HG03097 (cell line): ENCODE results near the gene AKR1C4.
"Not testable (repeated sequence)": the region's sequence is repeated elsewhere in the genome, so short reads cannot be mapped to it uniquely, and the experiment has no call there.

Experiments used
- ATAC-seq: cut with Tn5 transposase; IDR thresholded peaks from one replicate; pipeline ENCODE4 v1.9.1; 2021; ENCODE audit not compliant: unreplicated experiment, low FRiP score

The AKR1C4 gene

DNA sequence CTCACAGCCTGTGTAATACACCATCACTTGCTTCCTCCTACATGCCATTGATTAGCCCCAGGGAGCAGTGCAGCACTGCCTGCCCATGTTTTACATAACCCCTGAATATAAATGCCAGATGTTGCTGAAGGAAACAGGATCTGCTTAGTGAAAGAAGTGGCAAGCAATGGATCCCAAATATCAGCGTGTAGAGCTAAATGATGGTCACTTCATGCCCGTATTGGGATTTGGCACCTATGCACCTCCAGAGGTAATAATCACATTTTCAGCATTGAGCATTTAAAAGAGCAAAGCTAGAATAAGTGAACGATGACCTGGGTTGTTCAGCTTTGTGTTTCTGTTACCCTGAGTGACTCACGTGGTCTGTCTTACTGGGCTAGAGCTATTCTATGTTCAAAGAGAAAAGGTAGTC lies at the start of gene AKR1C4:
AKR1C4 (plus strand) TSS at position 136 of the 412 bp plus-strand sequence; CDS start at position 167, 31 bp downstream.
- no peak for ATAC-seq

DNA sequence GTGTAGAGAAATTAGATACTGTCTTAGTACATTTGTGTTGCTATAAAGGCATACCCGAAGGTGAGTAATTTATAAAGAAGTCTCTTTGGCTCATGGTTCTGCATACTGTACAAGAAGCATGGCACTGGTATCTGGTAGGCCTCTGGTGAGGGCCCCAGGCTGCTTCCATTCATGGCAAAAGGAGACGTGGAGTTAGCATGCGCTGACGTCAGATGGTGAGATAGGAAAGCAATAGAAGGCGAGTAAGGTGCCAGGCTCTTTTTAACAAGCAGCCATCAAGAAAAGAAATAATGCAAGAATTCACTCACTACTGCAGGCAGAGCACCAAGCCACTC lies 49.8 kb upstream of the AKR1C4 start:
- ATAC-seq = no peak

DNA sequence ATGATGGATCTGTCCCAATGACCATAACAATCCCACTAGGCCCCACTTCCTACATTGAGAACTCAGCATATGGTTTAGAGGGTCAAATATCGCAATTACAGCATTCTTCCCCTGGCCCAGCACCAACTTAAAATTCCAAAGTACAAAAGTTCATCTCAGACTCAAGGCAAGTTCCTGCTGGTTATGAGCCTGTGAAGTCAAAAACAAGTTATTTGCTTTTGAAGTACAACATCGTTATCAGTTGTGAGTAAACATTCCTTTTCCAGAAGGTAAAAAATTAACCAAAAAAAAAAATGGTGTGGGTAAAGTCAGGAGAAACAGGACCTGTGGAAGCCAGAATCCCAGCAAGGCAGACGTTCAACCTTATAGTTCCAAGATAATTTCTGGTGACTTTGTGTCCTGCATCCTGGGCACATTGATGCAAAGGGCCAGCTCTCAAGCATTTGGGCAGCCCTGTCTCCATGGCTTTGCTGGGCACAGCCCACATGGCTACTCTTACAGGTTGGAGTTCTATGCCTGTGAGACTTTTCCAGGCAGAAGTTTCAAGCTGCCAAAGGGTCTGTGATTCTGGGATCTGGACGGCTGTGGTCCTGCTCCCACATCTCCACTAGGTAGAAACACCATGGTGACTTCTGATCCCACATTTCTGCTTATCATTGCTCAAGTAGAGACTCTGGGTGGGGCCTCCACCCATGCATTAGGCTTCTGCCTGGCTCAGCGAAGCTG lies 49.2 kb upstream of the AKR1C4 start:
- no peak for ATAC-seq

DNA sequence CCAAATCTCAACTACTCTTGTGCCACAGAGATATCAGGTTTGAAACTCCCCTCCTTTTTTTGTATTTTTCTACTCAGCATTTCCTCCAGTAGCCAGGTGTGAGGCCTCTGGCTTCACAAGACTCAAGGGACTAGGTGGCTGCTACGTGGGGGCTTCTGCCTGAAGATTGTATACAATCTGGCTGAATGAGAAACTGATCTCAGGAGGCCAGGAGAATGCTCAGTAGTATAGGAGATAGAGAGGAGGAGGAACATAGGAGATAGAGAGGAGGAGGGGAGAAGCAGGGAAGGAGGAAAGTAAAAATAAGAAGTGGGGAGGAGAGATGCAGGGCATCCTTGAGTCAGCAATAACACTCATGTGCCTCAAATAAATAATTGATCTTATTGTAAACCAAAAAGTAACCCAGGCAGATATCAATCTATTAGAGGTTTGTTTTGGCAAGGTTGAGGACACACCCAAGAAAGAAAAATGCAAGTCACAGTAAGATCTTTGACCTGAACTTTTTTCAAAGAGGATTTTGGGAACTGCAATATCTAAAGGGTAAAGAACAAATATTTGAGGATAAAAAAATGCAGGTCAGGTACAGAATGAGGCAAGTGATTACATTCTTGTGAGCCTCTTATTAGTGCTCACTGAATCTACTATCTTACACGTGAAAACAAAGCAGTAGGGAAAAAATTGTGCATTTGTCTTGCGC lies 48.5 kb upstream of the AKR1C4 start:
- ATAC-seq = no peak

DNA sequence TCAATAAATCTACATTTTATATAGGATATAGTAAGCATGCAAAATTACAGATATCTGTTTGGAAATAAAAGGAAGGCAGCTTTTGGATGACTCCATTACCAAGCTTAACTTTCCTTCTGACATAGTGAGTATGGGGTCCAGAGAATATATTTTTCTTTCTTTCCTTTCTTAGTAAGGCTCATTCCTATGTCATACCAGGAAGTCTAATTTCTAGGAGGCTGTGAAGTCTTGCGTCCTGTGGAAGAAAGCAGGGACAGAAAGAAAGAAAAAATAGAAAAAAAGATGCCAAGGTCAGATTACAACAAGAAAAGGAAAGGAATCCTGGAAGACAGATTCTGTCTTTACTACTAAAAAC lies 48.0 kb upstream of the AKR1C4 start:
- ATAC-seq = no peak

DNA sequence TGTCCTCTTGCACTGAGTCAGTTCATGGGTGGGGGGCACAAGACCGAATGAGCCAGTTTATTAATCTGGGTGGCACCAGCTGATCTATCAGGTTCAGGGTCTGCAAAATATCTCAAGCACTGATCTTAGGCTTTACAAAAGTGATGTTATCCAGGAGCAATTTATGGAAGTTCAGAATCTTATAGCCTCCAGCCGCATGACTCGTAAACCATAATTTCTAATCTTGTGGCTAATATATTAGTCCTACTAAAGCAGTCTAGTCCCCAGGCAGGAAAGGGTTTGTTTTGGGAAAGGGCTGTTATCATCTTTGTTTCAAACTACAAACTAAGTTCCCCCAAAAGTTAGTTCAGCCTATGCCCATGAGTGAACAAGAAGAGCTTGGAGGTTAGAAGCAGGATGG lies 45.6 kb upstream of the AKR1C4 start:
- ATAC-seq = no peak

DNA sequence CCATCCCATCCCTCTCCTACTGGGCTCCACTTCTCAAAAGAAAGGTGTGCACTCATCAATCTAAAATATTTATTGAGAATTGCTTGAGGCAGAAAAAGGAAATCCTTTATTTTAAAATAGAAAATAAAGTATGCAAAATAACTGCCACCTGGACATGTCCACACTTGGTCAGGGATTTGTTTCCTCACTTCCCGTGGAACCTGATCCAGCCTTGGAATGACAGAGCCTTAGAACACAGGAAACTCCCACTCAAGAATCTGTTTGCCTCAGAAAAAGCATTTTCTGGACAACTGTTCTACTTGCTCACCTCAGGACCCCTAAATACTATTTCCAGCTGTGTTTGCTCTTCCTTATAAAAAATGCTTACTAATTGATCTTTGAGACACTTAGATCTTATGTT lies 40.7 kb upstream of the AKR1C4 start:
- ATAC-seq = no peak

DNA sequence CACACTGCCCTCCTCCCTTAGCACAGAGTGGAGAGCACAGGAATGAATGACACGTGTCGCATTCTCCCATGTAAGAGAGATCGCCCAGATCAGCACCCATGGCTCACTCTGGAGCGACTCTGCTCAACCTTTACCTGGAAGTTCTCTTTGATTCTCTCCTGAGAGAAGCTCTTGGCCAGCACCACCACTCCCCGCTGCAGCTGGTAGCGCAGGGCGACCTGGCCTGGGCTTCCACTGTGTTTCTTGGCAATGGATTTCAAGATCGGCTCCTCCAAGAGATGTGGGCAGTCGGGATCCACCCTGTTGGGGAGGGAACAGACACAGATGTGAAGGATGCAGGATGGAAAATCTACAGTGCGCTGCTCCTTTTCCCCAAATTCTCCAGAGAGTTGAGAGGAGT lies 39.1 kb upstream of the AKR1C4 start:
- ATAC-seq = no peak

DNA sequence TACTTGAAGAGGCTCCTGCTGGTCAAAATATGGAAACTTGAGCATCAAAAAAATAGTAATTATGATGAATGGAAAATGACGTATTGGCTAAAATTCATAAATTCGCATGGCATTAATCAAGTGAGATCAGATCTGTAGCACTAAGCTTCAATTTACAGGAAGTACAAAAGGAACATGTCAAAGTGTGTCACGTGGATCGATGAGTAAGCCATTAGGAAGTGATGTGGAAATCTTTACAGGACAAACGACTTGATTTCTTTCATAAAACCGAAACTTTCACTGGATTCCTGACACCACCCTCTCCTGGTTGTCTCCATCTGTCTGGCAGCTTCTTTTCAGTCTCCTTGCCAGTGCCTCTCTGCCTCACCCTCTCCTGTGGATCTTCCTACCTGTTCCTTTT lies 37.5 kb upstream of the AKR1C4 start:
- ATAC-seq = no peak

DNA sequence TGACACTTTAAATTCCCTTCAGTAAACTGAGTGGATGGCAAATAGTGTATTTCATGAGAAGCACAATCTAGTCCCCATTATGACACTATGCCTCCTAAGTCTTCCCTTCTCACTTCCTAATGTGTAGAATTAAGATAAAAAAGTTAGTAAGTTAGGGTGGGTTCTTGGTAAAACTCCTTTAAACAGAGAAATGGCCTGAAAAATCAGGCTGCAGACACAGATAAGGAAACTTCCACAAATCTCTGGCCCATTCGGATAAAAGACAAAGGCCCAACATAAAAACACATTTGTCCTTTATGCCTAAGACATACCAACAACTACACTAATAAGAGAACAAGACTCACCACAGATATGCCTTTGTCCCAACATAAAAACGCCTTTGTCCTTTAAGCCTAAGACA lies 33.1 kb upstream of the AKR1C4 start:
- no peak for ATAC-seq

DNA sequence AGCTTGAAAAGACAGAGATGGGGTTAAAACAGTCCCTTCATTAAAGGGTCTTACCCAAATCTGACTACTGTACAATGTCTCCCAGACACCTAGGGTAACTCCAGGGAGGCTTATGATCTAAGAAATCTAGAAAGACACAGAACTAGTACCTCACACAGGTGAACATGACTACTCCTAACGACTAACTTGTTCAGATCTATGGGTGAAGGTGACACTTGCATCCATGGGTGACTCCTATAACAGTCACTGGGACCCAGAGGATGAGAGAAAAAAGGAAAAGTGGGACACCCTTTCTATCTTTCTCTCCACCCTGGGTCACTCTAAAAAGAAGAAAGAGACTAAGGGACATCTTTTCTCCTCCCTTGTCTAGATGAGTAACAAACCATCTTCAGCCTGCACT lies 30.9 kb upstream of the AKR1C4 start:
- no peak for ATAC-seq

DNA sequence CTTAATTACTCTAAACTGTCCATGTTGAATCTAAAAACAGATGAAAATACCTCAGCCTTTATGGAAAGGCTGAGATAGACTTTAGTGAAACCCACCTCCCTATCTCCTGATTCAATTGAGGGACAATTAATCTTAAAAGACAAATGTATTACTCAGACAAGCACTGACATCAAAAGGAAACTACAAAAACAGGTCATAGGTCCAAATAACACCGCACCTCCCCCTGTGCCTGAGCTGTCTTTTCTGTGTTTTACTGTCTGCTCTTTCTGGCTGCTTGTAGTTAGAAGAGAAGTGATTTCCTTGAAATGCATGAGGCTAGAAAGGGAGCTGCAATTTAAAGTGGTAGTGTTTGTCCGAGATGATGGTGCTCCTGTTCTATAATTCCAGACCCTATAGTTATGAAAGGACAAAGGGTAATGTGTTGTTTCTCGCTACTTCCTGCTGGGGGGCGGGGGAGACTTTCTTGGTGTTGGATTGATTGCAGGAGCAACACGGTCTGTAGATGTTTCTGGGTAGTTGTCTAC lies 27.7 kb upstream of the AKR1C4 start:
- ATAC-seq = no peak

DNA sequence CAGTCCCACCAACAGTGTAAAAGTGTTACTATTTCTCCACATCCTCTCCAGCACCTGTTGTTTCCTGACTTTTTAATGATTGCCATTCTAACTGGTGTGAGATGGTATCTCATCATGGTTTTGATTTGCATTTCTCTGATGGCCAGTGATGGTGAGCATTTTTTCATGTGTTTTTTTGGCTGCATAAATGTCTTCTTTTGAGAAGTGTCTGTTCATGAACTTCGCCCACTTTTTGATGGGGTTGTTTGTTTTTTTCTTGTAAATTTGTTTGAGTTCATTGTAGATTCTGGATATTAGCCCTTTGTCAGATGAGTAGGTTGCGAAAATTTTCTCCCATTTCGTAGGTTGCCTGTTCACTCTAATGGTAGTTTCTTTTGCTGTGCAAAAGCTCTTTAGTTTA lies 21.1 kb upstream of the AKR1C4 start:
- ATAC-seq = not testable (repeated sequence)

DNA sequence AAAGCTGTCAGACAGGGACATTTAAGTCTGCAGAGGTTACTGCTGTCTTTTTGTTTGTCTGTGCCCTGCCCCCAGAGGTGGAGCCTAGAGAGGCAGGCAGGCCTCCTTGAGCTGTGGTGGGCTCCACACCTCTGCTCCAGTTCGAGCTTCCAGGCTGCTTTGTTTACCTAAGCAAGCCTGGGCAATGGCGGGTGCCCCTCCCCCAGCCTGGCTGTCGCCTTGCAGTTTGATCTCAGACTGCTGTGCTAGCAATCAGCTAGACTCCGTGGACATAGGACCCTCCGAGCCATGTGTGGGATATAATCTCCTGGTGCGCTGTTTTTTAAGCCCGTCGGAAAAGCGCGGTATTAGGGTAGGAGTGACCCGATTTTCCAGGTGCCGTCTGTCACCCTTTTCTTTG lies 16.1 kb upstream of the AKR1C4 start:
- not testable (repeated sequence) for ATAC-seq

DNA sequence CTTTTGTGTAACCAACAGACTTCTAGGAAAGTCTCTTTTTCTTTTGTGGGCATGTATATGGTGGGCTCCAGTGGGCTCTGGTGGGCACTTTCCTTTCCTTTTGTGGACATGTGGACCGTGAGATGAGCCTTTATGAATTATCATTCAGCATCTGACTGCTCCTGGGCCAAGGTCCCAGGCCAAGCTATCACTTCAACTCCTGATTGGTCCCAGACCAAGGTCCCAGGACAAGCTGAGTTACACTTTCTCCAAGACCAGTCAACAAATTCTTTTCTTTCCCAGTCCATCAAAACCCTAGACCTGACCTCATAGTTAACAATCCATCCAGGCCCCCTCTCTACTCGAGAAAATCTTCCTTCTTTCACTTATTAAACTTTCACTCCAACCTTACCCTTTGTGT lies 12.7 kb upstream of the AKR1C4 start:
- no peak for ATAC-seq

DNA sequence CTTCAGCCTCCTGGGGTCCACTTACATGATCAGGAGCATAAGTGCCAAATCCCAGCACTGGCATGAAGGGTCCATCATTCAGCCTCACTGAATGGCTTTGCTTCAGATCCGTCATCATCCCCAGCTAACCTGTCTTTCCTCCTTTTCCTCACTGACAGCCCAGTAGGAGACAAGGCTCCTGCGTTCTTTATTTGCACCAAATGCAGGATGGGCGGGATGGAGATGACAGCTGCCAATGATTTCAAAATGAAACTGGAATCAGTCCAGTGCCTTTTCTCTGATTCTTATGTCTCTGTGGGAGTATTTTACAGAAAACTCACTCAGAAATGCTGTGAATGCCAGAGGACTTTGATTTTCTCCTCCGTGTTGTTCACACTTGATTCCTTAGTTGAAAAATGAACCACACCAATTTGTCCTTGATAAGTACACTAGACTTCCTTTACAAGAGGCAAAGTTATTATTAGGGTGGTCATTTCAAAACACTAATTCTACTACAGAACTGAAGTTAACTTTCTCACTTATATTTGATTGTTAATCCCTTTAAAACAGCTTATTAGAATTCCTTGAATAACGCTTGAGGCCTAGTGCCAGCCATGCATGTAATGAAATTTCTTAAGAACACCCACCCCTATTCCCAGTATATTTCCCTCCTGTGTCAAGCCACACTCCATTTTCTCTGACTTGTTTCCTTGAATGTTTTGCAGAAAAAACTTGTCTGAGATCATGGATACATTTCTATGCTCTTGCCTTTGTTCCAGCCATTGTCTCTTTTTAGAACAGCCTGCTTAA lies 11.5 kb upstream of the AKR1C4 start, which contains the start of gene AKR1C8:
AKR1C8 (minus strand) TSS at position 164 of the 789 bp plus-strand sequence; CDS start at position 118, 46 bp downstream.
- ATAC-seq = no peak

DNA sequence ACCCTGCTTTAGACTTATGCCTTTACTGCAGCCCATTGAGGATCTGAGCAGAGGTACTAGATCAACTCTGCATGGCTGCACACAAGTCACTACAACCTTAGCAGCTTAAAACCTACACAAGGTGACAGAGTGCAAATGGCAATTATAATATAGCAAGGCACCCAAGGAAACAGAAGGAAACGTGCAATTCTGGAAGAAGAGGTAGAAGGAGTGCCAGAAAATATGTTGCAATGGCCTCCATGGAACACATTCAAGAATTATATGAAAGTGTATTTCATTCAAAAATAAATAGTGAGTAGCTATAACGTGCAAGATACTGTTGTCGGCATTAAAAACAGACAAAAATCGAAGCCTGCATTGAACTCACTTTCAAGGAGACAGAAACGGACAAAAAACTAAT lies 8.8 kb upstream of the AKR1C4 start:
- no peak for ATAC-seq

DNA sequence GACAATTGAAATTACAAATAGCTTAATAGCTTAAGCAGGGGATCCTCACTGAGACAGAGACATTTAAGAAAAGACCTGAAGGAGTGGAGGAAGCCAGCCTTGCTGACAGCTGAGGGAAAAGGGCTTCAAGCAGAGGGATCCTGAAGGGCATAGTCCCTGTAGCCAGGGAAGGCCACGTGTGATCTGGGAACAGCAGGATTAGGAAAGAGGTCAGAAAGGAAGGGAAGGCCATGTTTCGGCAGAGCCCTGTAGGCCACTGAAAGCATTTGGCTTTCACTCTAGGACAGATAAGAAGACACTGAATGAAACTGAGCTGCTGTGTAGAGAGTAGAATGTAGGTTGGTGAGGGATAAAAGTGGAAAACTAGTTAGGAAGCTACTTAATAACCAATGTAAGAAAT lies 8.3 kb upstream of the AKR1C4 start:
- ATAC-seq = no peak

DNA sequence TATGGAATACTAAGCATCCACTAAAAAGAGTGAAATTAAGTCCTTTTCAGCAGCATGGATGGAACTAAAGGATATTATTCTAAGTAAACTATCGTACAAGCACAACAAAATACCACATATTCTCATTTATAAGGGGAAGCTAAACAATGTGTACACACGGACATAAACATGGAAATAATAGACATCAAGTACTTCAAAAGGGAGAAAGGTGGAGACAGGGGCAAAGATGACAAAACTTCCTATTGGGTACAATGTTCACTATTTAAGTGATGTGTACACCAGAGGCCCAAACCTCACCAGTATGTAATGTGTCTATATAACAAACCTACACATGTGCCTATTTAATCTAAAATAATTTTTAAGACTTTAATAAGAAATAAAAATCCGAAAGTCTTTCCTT lies 2.2 kb upstream of the AKR1C4 start:
- no peak for ATAC-seq

DNA sequence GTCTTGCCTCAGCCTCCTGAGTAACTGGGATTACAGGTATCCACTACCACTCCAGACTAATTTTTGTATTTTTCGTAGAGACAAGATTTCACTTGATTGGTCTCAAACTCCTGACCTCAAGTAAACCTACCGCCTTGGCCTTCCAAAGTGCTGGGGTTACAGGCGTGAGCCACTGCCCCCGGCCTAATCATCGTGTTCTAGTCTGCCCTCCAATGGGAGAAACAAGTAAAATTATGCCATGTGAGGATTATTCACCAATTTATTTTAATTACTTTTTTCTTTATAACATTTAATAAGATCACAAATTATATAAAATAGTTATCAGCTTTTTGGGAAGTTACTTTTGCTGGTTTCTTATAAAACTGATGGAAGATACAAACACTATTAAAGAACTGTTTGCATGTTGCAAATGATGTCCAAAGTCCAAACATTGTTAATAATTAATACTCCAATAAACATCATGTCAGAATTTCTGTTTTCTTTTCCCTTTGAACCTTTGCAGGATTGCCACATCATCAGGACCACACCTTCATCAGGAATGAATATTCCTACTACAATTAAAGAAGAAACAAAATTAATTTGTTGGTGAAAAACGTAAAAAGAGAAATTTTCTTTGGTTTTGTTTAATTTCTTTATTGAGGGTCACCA lies 786 bp upstream of the AKR1C4 start:
- no peak for ATAC-seq

DNA sequence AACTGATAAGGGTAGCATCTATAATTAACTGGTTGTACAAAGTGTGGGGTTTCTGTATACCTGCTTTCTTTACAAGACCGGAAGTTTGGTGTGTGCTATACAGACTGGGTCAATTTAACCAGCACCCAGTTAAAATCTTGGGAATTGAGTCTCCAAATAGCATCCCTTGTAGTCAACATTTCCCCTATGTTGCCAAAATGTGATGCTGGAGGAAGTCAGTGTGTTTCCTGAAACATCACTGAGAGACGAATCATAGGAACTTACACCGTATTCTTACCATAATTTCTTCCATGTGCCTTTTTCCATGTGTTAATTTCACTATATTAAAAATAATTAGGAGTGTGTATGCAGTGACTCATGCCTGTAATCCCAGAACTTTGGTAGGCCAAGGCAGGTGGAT lies 1.7 kb downstream of the AKR1C4 start:
- no peak for ATAC-seq
